WTC11 (cell line): ENCODE measurements around the gene MADCAM1. TPM values are rescaled to one million over a fixed set of nuclear protein-coding genes. Genes with fewer than 3 reads are reported as not detected.

ENCODE experiments used
- ATF6 ChIP-seq: sonication (generic); formaldehyde crosslinking; IDR thresholded peaks from 2 replicates; pipeline ENCODE4 v1.8.1; 2023; ENCODE audit warnings: mild to moderate bottlenecking, missing genetic modification reagents
- CREM ChIP-seq: sonication (generic); formaldehyde crosslinking; IDR thresholded peaks from 2 replicates; pipeline ENCODE4 v1.8.1; 2022; ENCODE audit warnings: mild to moderate bottlenecking, missing genetic modification reagents, moderate library complexity
- E2F4 ChIP-seq: sonication (generic); formaldehyde crosslinking; IDR thresholded peaks from 2 replicates; pipeline ENCODE4 v1.8.1; 2022; ENCODE audit warnings: low read depth, mild to moderate bottlenecking, moderate library complexity, missing genetic modification reagents, borderline replicate concordance
- E2F5 ChIP-seq: sonication (generic); formaldehyde crosslinking; IDR thresholded peaks from 2 replicates; pipeline ENCODE4 v1.8.1; 2022; ENCODE audit warnings: mild to moderate bottlenecking, moderate library complexity, missing genetic modification reagents
- ERG ChIP-seq: fragments of 250-450 bp; sonication (Bioruptor Pico); IDR thresholded peaks from 2 replicates; pipeline ENCODE4 v1.8.0; 2021; ENCODE audit warnings: mild to moderate bottlenecking
- ETV6 ChIP-seq: sonication (generic); formaldehyde crosslinking; IDR thresholded peaks from 2 replicates; pipeline ENCODE4 v1.8.1; 2022; ENCODE audit warnings: mild to moderate bottlenecking, missing genetic modification reagents
- FOXJ3 ChIP-seq: sonication (generic); formaldehyde crosslinking; IDR thresholded peaks from 2 replicates; pipeline ENCODE4 v1.9.0; 2021; ENCODE audit warnings: missing genetic modification reagents, mild to moderate bottlenecking, borderline replicate concordance
- FOXP1 ChIP-seq: sonication (generic); formaldehyde crosslinking; IDR thresholded peaks from 2 replicates; pipeline ENCODE4 v1.8.0; 2022; ENCODE audit warnings: missing genetic modification reagents, mild to moderate bottlenecking, moderate library complexity, borderline replicate concordance
- JAZF1 ChIP-seq: fragments of 250-450 bp; sonication (Bioruptor Pico); IDR thresholded peaks from 2 replicates; pipeline ENCODE4 v1.9.0; 2021; ENCODE audit warnings: moderate library complexity, mild to moderate bottlenecking, inconsistent platforms
- MLX ChIP-seq: sonication (generic); formaldehyde crosslinking; IDR thresholded peaks from 2 replicates; pipeline ENCODE4 v1.8.1; 2023; ENCODE audit warnings: mild to moderate bottlenecking, missing genetic modification reagents, moderate library complexity
- NR2C2 ChIP-seq: sonication (generic); formaldehyde crosslinking; IDR thresholded peaks from 2 replicates; pipeline ENCODE4 v1.8.0; 2022; ENCODE audit warnings: mild to moderate bottlenecking, missing genetic modification reagents
- NR3C1 ChIP-seq: sonication (generic); formaldehyde crosslinking; conservative IDR thresholded peaks from 2 replicates; pipeline ENCODE4 v1.8.1; 2023; ENCODE audit warnings: low read depth, mild to moderate bottlenecking, missing genetic modification reagents
- PREB ChIP-seq: sonication (generic); formaldehyde crosslinking; IDR thresholded peaks from 2 replicates; pipeline ENCODE4 v1.8.1; 2022; ENCODE audit warnings: mild to moderate bottlenecking, missing genetic modification reagents, moderate library complexity, borderline replicate concordance
- TCF7 ChIP-seq: sonication (generic); formaldehyde crosslinking; IDR thresholded peaks from 2 replicates; pipeline ENCODE4 v1.8.0; 2022; ENCODE audit warnings: mild to moderate bottlenecking, low read depth, missing genetic modification reagents, moderate library complexity
- USF1 ChIP-seq: sonication (generic); formaldehyde crosslinking; IDR thresholded peaks from 2 replicates; pipeline ENCODE4 v1.8.0; 2022; ENCODE audit warnings: mild to moderate bottlenecking, missing genetic modification reagents
- USF2 ChIP-seq: sonication (generic); formaldehyde crosslinking; IDR thresholded peaks from 2 replicates; pipeline ENCODE4 v1.8.1; 2023; ENCODE audit warnings: mild to moderate bottlenecking, missing genetic modification reagents, moderate library complexity
- ZMAT4 ChIP-seq: fragments of 250-450 bp; sonication (Bioruptor Pico); IDR thresholded peaks from 2 replicates; pipeline ENCODE4 v1.9.0; 2021; ENCODE audit warnings: mild to moderate bottlenecking
- ZNF121 ChIP-seq: sonication (generic); formaldehyde crosslinking; IDR thresholded peaks from 2 replicates; pipeline ENCODE4 v1.8.0; 2023; ENCODE audit warnings: missing genetic modification reagents
- ZNF138 ChIP-seq: sonication (generic); formaldehyde crosslinking; conservative IDR thresholded peaks from 2 replicates; pipeline ENCODE4 v1.8.1; 2022; ENCODE audit warnings: mild to moderate bottlenecking, moderate library complexity, missing genetic modification reagents
- ZNF512 ChIP-seq: sonication (generic); formaldehyde crosslinking; IDR thresholded peaks from 2 replicates; pipeline ENCODE4 v1.8.1; 2022; ENCODE audit warnings: missing genetic modification reagents, borderline replicate concordance
- ZNF532 ChIP-seq: fragments of 250-450 bp; sonication (Bioruptor Pico); IDR thresholded peaks from 2 replicates; pipeline ENCODE4 v1.9.0; 2021; ENCODE audit warnings: mild to moderate bottlenecking, borderline replicate concordance
- total RNA-seq: library from RNA; stranded (reverse); gene quantifications from 3 replicates; pipeline ENCODE4 v1.2.3, GENCODE V29; 2021

MADCAM1 gene
- total RNA-seq, 1 experiment from 2014 or later: 4.7 TPM

- TF ChIP-seq E2F4 (CRISPR knock-in tag): no peak
- TF ChIP-seq USF2 (CRISPR knock-in tag): no peak
- no peak for TF ChIP-seq ZNF138 (CRISPR knock-in tag)
- no peak for TF ChIP-seq MLX (CRISPR knock-in tag)
- TF ChIP-seq JAZF1: no peak
- TF ChIP-seq TCF7 (CRISPR knock-in tag): no peak
- no peak for TF ChIP-seq ZNF512 (CRISPR knock-in tag)
- TF ChIP-seq FOXJ3 (CRISPR knock-in tag): no peak
- 0 out of 2 replicates have a peak, but pooled peaks have one; percentile 25 for TF ChIP-seq E2F5 (CRISPR knock-in tag)
- no peak; the same call in 1 of the 2 replicates for TF ChIP-seq FOXP1 (CRISPR knock-in tag)
- TF ChIP-seq ETV6: no peak
- peak; percentile 35; the same call in 1 of the 2 replicates for TF ChIP-seq USF1 (CRISPR knock-in tag)
- 0 out of 2 replicates have a peak, but pooled peaks have one; percentile 32 for TF ChIP-seq CREM (CRISPR knock-in tag)
- no peak for TF ChIP-seq NR2C2 (CRISPR knock-in tag)
- TF ChIP-seq NR3C1 (CRISPR knock-in tag): no peak
- no peak for TF ChIP-seq ZMAT4
- TF ChIP-seq PREB (CRISPR knock-in tag): no peak
- TF ChIP-seq ATF6 (CRISPR knock-in tag): no peak
- TF ChIP-seq ZNF121: peak; percentile 69; the same call in 1 of the 2 replicates
- no peak for TF ChIP-seq ERG (CRISPR knock-in tag)
- TF ChIP-seq ZNF532 (CRISPR knock-in tag): no peak
These were observed 10.4 kb downstream of the MADCAM1 start (continued) for GRCh38 chr19:506404-507285.
